LNCAP (cell line): Measurements from ENCODE around the gene ZFHX3.

ENCODE experiments used
- CTCF ChIP-seq: fragments of 450-650 bp; IDR thresholded peaks from 2 replicates; pipeline ENCODE4 v1.5.1; 2017; ENCODE audit warnings: mild to moderate bottlenecking

Gene ZFHX3

GRCh38 chr16:72897707-72898106, 150.2 kb downstream of the ZFHX3 start:
- no peak for TF ChIP-seq CTCF

GRCh38 chr16:72896485-72897118, 151.3 kb downstream of the ZFHX3 start:
- TF ChIP-seq CTCF, result no peak

GRCh38 chr16:72895951-72896350, 152.0 kb downstream of the ZFHX3 start:
- no peak for TF ChIP-seq CTCF

GRCh38 chr16:72894293-72895151, 153.4 kb downstream of the ZFHX3 start:
- no peak for TF ChIP-seq CTCF

GRCh38 chr16:72891291-72892227, 156.4 kb downstream of the ZFHX3 start:
- TF ChIP-seq CTCF, result no peak

- TF ChIP-seq CTCF, result no peak
Measured at GRCh38 chr16:72890587-72890986, 157.3 kb downstream of the ZFHX3 start.
